ENCODE measurements around the gene CHMP3.
"Not testable (repeated sequence)": the region's sequence is repeated elsewhere in the genome, so short reads cannot be mapped to it uniquely, and the experiment has no call there.

CHMP3 gene

GRCh38 chr2:86549963-86550725 lies 13.1 kb downstream of the CHMP3 start:
- DNase-seq (ENCODE audit: low spot score); FAIRE-seq: not testable (repeated sequence)

- DNase-seq (ENCODE audit: low spot score); FAIRE-seq: not testable (repeated sequence)
Observed at GRCh38 chr2:86549440-86549839, 13.8 kb downstream of the CHMP3 start.

GRCh38 chr2:86548913-86549396 lies 14.3 kb downstream of the CHMP3 start:
- not testable (repeated sequence) for FAIRE-seq; DNase-seq (ENCODE audit: low spot score)

- not testable (repeated sequence) for FAIRE-seq; DNase-seq (ENCODE audit: low spot score)
Observed at GRCh38 chr2:86548165-86548912, 14.9 kb downstream of the CHMP3 start.

GRCh38 chr2:86545296-86545924 lies 17.8 kb downstream of the CHMP3 start:
- not testable (repeated sequence) for DNase-seq (ENCODE audit: low spot score); FAIRE-seq

- not testable (repeated sequence) for DNase-seq (ENCODE audit: low spot score); FAIRE-seq
Observed at GRCh38 chr2:86544278-86545099, 18.8 kb downstream of the CHMP3 start.

- DNase-seq (ENCODE audit: low spot score) (no peak), FAIRE-seq (no peak)
Observed at GRCh38 chr2:86543793-86544192, 19.4 kb downstream of the CHMP3 start.

- no peak for FAIRE-seq
- DNase-seq (ENCODE audit: low spot score): no peak
Observed at GRCh38 chr2:86543335-86543734, 19.9 kb downstream of the CHMP3 start.

GRCh38 chr2:86542814-86543213 lies 20.4 kb downstream of the CHMP3 start:
- no peak for FAIRE-seq
- DNase-seq (ENCODE audit: low spot score): no peak

GRCh38 chr2:86541334-86541733 lies 21.9 kb downstream of the CHMP3 start:
- FAIRE-seq: no peak
- no peak for DNase-seq (ENCODE audit: low spot score)

- FAIRE-seq (no peak), DNase-seq (ENCODE audit: low spot score) (no peak)
Observed at GRCh38 chr2:86533589-86533988, 29.7 kb downstream of the CHMP3 start.

- DNase-seq (ENCODE audit: low spot score) (no peak), FAIRE-seq (no peak)
Observed at GRCh38 chr2:86525421-86526340, 37.6 kb downstream of the CHMP3 start.

- FAIRE-seq: no peak
- no peak for DNase-seq (ENCODE audit: low spot score)
Observed at GRCh38 chr2:86523491-86523890, 39.8 kb downstream of the CHMP3 start.

GRCh38 chr2:86522711-86523110 lies 40.5 kb downstream of the CHMP3 start:
- no peak for FAIRE-seq
- DNase-seq (ENCODE audit: low spot score): no peak

- FAIRE-seq (no peak), DNase-seq (ENCODE audit: low spot score) (no peak)
Observed at GRCh38 chr2:86521922-86522321, 41.3 kb downstream of the CHMP3 start.

- DNase-seq (ENCODE audit: low spot score): no peak
- FAIRE-seq: no peak
Observed at GRCh38 chr2:86520153-86520552, 43.1 kb downstream of the CHMP3 start.

GRCh38 chr2:86519349-86519748 lies 43.9 kb downstream of the CHMP3 start:
- DNase-seq (ENCODE audit: low spot score): no peak

GRCh38 chr2:86518481-86518880 lies 44.8 kb downstream of the CHMP3 start:
- DNase-seq (ENCODE audit: low spot score): no peak
- no peak for FAIRE-seq

More at GRCh38 chr2:86519349-86519748, 43.9 kb downstream of the CHMP3 start:
- no peak for FAIRE-seq

- DNase-seq (ENCODE audit: low spot score) (no peak), FAIRE-seq (no peak)
Observed at GRCh38 chr2:86513948-86514660, 49.1 kb downstream of the CHMP3 start.
